ENCODE measurements around the gene CHMP1A. TPM values are rescaled to one million over a fixed set of nuclear protein-coding genes. Genes with fewer than 3 reads are reported as not detected.
"Not testable (repeated sequence)": the region's sequence is repeated elsewhere in the genome, so short reads cannot be mapped to it uniquely, and the experiment has no call there.

CHMP1A gene
- total RNA-seq, 1 donor from 2014 or later: 80.0 TPM

DNA sequence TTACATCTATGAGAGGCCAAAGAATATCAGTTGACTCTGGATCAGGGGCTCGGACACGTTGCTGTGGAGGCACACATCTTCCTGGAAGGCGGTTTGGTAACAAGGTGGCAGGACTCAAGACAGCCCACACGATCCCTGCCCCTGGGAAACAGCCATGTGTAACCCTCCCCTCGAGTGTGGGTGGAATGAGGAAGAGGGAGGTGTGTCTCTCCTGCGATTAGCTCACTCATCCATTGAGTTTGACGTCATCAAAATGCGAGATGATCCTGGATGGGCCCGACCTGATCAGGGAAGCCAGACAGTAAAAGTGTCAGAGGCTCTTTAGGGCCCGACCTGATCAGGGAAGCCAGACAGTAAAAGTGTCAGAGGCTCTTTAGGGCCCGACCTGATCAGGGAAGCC is 6.7 kb upstream of the CHMP1A start:
- H3K27me3 Mint-ChIP-seq (ENCODE audit: low read depth); intact Hi-C loops (cut with micrococcal nuclease): not testable (repeated sequence)

DNA sequence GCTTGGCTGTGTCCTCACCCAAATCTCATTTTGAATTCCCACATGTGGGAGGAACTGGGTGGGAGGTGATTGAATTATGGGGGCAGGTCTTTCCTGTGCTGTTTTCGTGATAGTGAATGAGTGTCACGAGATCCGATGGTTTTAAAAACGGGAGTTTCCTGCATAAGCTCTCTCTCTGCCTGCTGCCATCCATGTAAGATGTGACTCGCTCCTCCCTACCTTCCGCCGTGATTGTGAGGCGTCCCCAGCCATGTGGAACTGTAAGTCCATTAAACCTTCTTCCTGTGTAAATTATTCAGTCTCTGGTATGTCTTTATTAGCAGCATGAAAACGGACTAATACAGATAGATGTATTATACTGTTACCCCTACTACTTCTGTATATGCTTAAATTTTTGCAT is 3.7 kb upstream of the CHMP1A start:
- Mint-ChIP-seq H3K4me3 (ENCODE audit: low read depth) (no peak overlapping the region), H3K4me1 (ENCODE audit: low read depth) (peaks cover 11% of the 10 kb centered on the region), H3K27me3 (ENCODE audit: low read depth) (no peaks in the 10 kb centered on the region), H3K27ac (no peak overlapping the region), H3K9me3 (no peaks in the 10 kb centered on the region), H3K36me3 (ENCODE audit: low read depth) (peaks cover 43% of the 10 kb centered on the region)
- intact Hi-C loops (cut with micrococcal nuclease): no loop called here
- no peak for DNase-seq (ENCODE audit: low spot score)

More for the DNA sequence above, 6.7 kb upstream of the CHMP1A start:
- not testable (repeated sequence) for DNase-seq (ENCODE audit: low spot score); H3K4me3 Mint-ChIP-seq (ENCODE audit: low read depth); H3K27ac Mint-ChIP-seq; H3K9me3 Mint-ChIP-seq; H3K4me1 Mint-ChIP-seq (ENCODE audit: low read depth)
- H3K36me3 Mint-ChIP-seq (ENCODE audit: low read depth): peaks cover 41% of the 10 kb centered on the region

DNA sequence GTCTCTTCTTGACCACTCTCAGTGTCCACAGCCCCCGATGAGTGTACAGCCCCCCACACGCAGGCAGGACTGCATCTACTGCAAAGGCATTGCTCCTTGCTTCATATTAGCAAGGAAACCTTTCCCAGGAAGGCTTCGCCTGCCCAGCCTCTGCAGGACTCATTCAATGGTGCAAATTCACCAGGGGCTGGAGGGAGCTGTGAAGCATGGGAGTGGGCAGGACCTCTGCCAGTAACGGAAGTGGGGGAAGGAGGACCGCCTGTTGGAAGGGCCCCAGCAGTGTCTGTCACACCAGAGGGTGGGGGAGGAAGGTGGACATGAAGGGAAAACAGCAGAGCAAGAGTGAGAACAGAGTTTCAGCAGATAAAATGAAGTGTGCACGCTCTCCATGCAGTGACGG is 2.6 kb upstream of the CHMP1A start:
- Mint-ChIP-seq H3K4me3 (ENCODE audit: low read depth) (no peak overlapping the region), H3K27me3 (ENCODE audit: low read depth) (no peaks in the 10 kb centered on the region), H3K9me3 (no peaks in the 10 kb centered on the region), H3K4me1 (ENCODE audit: low read depth) (peaks cover 13% of the 10 kb centered on the region), H3K36me3 (ENCODE audit: low read depth) (peaks cover 50% of the 10 kb centered on the region), H3K27ac (no peak overlapping the region)
- intact Hi-C loops (cut with micrococcal nuclease): no loop called here
- DNase-seq (ENCODE audit: low spot score): no peak

DNA sequence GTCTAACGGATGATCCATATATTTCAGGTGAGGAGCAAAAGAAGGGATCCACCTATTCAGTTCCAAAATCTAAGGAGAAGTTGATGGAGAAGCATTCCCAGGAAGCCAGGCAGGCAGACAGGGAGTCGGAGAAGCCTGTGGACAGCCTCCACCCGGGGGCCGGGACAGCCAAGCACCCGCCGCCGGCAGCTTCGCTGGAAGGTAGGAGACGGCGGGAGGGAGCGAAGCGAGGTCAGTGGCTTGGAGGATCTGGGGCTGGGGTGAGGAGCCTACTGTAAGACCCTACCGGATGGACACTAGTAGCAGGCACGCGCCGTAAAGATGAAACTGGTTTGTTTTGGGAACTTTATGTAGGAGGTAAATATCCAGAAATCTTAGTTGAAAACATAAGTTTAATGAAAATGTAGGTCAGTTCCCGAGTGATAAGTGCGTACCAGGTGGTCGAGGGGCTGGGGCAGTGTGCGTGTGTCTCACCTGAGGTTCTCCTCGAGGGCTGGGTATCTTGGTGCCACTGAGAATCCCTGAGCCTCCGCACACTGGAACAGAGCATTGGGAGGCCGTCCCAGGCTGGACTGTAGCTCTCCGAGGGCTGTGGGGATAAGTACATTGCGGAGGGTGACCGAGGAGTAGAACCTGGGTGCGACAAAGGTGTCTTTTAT is 842 bp upstream of the CHMP1A start:
- Mint-ChIP-seq H3K27ac (peak overlapping the region; percentile 89), H3K4me3 (ENCODE audit: low read depth) (peak overlapping the region; percentile 92), H3K4me1 (ENCODE audit: low read depth) (peaks cover 15% of the 10 kb centered on the region), H3K27me3 (ENCODE audit: low read depth) (no peaks in the 10 kb centered on the region), H3K36me3 (ENCODE audit: low read depth) (peaks cover 47% of the 10 kb centered on the region), H3K9me3 (no peaks in the 10 kb centered on the region)
- peak; percentile 20 for DNase-seq (ENCODE audit: low spot score)
- intact Hi-C loops (cut with micrococcal nuclease): loop anchor here (5.0 kb wide), 1 partner anchor 96 kb away; the partner anchor contains the start of gene RPL13

DNA sequence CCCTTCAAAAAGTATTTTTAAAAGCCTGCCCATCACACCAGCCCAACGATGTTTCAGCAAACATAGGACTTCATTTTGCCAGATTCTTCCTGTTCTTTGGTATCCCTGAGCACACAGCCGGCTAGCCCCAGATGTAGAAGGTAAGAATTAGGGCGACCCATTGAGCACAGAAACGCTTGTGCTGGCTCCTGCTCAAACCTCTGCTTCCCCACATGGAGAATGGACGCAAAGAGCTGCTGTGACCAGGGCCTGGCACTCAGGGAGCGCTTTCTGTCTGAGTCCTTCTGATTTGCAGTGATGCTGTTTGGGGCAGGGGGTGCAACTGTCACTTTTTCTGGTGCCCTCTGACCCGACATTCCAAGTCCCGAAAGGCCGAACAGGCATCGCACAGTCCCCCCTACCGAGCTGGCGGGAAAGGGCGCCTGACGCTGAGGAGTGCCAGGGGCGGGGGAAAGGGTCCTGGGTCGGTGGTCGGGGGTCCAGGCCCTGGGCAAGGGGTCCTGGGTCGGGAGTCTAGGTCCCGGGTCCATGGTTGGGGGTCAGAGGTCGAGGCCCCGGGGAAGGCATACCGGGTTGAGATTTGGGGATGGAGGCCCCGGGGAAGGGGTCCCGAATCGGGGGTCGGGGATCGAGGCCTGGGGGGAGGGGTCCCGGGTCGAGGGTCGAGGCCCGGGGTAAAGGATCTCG is 930 bp downstream of the CHMP1A start:
- no peaks in the 10 kb centered on the region for H3K27me3 Mint-ChIP-seq (ENCODE audit: low read depth)
- H3K4me1 Mint-ChIP-seq (ENCODE audit: low read depth): peaks cover 15% of the 10 kb centered on the region
- peak overlapping the region; percentile 75 for H3K27ac Mint-ChIP-seq
- peak overlapping the region; percentile 92 for H3K4me3 Mint-ChIP-seq (ENCODE audit: low read depth)
- no peaks in the 10 kb centered on the region for H3K9me3 Mint-ChIP-seq
- no peak for DNase-seq (ENCODE audit: low spot score)
- H3K36me3 Mint-ChIP-seq (ENCODE audit: low read depth): peaks cover 41% of the 10 kb centered on the region
- intact Hi-C loops (cut with micrococcal nuclease): loop anchor here (5.0 kb wide), 1 partner anchor 94 kb away; the partner anchor contains the start of gene RPL13

DNA sequence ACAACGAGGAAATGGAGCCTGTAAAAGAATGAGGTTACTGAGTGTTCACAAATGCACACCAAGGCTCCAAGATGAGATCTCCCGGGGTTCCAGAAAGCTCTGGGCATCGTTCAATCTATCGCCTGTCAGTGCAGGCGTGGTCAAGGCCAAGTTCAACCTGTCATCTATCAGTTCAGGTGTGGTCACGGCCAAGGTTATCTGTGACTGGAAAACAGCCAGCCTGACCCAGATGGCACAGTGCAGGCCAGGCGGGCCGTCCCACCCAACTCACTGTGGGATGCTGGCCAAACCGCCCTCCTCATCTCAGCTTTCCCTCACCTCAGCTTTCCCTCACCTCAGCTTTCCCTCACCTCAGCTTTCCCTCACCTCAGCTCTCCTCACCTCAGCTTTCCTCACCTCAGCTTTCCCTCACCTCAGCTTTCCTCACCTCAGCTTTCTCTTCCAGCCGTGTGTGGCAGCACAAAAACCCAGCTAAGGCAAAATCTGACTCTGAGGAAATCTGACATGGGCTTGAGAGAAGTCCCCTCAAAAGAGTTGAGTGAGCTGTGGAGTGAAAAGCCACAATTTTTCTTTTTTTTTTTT is 2.4 kb downstream of the CHMP1A start:
- peaks cover 15% of the 10 kb centered on the region for H3K4me1 Mint-ChIP-seq (ENCODE audit: low read depth)
- no peak overlapping the region for H3K27ac Mint-ChIP-seq
- no peaks in the 10 kb centered on the region for H3K27me3 Mint-ChIP-seq (ENCODE audit: low read depth)
- H3K4me3 Mint-ChIP-seq (ENCODE audit: low read depth): no peak overlapping the region
- H3K9me3 Mint-ChIP-seq: no peaks in the 10 kb centered on the region
- intact Hi-C loops (cut with micrococcal nuclease): loop anchor here (5.0 kb wide), 1 partner anchor 93 kb away; the partner anchor contains the start of gene RPL13
- no peak for DNase-seq (ENCODE audit: low spot score)
- H3K36me3 Mint-ChIP-seq (ENCODE audit: low read depth): peaks cover 29% of the 10 kb centered on the region

DNA sequence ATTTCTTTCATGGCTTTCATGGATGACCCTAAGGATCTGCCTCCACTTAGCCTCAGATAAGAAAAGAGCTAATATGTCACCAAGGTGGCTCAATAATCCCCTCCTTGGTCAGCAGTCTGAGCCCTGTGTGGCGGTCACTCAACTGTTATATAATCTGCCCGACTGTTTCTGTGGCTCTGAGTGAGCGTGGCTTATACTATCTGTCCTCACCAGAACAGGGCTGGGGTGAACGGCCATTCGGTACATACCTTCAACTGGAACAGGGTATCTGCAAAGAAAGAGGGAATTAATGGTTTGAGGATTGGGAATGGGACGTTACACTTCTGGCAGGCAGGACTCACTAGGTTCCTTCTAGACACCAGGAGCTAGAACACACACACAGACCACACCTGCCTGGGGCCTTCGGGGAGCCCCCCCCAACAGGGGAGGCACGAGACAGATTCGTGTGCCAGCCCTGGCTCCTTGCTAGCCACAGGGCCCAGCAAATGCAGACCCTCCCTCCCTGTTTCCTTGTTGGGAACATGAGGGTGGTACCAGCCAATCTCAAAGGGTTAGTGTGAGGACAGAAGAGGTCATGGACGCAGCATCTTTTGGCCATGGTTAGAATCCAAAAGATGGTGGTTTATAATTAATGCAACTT is 3.7 kb downstream of the CHMP1A start:
- peak overlapping the region; percentile 36 for H3K4me3 Mint-ChIP-seq (ENCODE audit: low read depth)
- no peak overlapping the region for H3K27ac Mint-ChIP-seq
- no peaks in the 10 kb centered on the region for H3K27me3 Mint-ChIP-seq (ENCODE audit: low read depth)
- H3K36me3 Mint-ChIP-seq (ENCODE audit: low read depth): peaks cover 35% of the 10 kb centered on the region
- DNase-seq (ENCODE audit: low spot score): no peak
- intact Hi-C loops (cut with micrococcal nuclease): no loop called here
- no peaks in the 10 kb centered on the region for H3K9me3 Mint-ChIP-seq
- peaks cover 15% of the 10 kb centered on the region for H3K4me1 Mint-ChIP-seq (ENCODE audit: low read depth)

DNA sequence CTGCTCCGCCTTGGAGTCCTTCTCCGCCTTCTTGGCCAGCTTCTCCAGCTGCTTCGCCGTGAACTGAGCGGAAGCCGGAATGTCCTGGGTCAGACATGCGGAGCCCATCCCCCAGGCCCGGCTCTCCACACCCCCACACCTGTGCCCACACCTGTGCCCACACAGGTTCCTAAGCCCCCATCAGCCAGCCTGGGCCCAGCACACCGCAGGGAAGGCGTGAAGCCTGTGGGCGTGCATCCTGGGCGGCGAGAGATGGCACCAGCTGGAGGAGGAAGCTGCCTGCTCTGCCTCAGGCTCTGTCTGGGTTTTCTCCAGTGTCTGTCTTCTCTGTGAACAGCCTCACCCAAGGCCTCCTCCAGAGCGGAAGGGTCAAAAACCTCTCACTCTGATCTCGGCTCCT is 5.9 kb downstream of the CHMP1A start:
- no peaks in the 10 kb centered on the region for H3K9me3 Mint-ChIP-seq
- H3K4me1 Mint-ChIP-seq (ENCODE audit: low read depth): peaks cover 8% of the 10 kb centered on the region

DNA sequence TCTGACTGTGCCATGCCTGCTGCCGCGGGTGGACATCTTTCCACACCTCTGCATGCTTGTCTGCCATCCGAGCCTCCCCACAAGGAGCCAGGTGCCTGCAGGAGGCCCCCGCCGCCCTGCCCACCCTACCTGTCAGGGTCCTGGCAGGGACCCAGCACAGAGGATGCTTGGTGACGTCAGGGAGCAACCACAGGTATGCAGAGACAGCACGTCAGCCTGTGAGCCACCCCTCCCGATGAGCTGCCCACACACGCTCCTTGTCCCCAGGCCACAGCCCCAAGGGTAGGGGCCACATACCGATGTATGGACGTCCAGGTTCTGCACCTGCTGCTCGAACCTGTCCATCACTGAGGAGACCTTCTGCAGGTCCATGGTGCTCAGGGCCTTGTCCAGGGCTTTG is 10.6 kb downstream of the CHMP1A start:
- H3K36me3 Mint-ChIP-seq (ENCODE audit: low read depth): peaks cover 36% of the 10 kb centered on the region
- intact Hi-C loops (cut with micrococcal nuclease): no loop called here
- no peak for DNase-seq (ENCODE audit: low spot score)
- H3K4me3 Mint-ChIP-seq (ENCODE audit: low read depth): no peak overlapping the region
- no peaks in the 10 kb centered on the region for H3K9me3 Mint-ChIP-seq
- H3K4me1 Mint-ChIP-seq (ENCODE audit: low read depth): no peaks in the 10 kb centered on the region
- no peaks in the 10 kb centered on the region for H3K27me3 Mint-ChIP-seq (ENCODE audit: low read depth)
- no peak overlapping the region for H3K27ac Mint-ChIP-seq

More for the DNA sequence above, 5.9 kb downstream of the CHMP1A start:
- DNase-seq (ENCODE audit: low spot score): no peak
- intact Hi-C loops (cut with micrococcal nuclease): no loop called here
- Mint-ChIP-seq H3K36me3 (ENCODE audit: low read depth) (peaks cover 40% of the 10 kb centered on the region), H3K27ac (no peak overlapping the region), H3K4me3 (ENCODE audit: low read depth) (no peak overlapping the region), H3K27me3 (ENCODE audit: low read depth) (no peaks in the 10 kb centered on the region)

DNA sequence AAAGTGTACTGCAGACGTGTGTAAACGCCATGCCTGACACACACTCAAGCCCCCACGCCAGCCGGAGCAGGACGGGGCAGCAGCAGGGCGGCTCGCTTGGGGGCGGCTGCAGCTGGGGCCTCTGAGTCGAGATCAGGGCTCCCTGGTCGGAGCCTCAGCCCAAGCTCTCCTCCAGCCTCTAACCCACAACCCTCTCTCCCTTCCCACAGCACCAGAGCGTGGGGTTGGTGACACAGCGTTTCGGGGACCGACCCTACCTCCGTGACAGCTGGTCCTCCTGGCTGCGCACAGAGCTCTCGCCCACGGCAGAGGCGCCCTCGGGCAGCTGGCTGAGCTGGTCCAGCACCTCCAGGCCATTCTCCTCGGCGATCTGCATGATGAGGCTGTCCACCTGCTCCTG is 11.2 kb downstream of the CHMP1A start:
- Mint-ChIP-seq H3K4me3 (ENCODE audit: low read depth) (no peak overlapping the region), H3K4me1 (ENCODE audit: low read depth) (no peaks in the 10 kb centered on the region), H3K36me3 (ENCODE audit: low read depth) (peaks cover 36% of the 10 kb centered on the region), H3K27ac (no peak overlapping the region), H3K27me3 (ENCODE audit: low read depth) (no peaks in the 10 kb centered on the region), H3K9me3 (no peaks in the 10 kb centered on the region)
- DNase-seq (ENCODE audit: low spot score): no peak
- intact Hi-C loops (cut with micrococcal nuclease): no loop called here

DNA sequence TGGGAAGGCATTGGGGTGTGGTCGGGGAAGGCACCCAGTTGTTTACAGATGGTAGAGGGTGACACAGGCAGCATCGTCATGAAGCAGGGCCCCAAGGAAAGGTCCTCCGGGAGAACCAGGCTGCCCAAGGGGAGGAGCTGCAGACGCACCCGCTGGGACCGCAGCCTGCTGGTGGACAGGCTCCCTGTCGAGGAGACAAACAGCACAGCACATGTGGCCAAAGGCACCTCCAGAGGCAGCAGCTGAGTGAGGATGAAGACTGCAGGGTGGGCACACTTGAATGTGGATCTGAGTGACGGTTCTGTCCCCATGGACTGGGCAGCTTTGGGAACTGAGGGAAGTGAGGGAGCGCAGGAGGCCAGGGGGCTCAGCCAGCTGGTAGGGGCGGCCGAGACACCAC is 12.4 kb downstream of the CHMP1A start:
- H3K36me3 Mint-ChIP-seq (ENCODE audit: low read depth): peaks cover 34% of the 10 kb centered on the region
- intact Hi-C loops (cut with micrococcal nuclease): no loop called here
- H3K4me3 Mint-ChIP-seq (ENCODE audit: low read depth): no peak overlapping the region
- H3K27ac Mint-ChIP-seq: no peak overlapping the region
- DNase-seq (ENCODE audit: low spot score): no peak
- no peaks in the 10 kb centered on the region for H3K27me3 Mint-ChIP-seq (ENCODE audit: low read depth)
- peaks cover 7% of the 10 kb centered on the region for H3K4me1 Mint-ChIP-seq (ENCODE audit: low read depth)
- no peaks in the 10 kb centered on the region for H3K9me3 Mint-ChIP-seq

DNA sequence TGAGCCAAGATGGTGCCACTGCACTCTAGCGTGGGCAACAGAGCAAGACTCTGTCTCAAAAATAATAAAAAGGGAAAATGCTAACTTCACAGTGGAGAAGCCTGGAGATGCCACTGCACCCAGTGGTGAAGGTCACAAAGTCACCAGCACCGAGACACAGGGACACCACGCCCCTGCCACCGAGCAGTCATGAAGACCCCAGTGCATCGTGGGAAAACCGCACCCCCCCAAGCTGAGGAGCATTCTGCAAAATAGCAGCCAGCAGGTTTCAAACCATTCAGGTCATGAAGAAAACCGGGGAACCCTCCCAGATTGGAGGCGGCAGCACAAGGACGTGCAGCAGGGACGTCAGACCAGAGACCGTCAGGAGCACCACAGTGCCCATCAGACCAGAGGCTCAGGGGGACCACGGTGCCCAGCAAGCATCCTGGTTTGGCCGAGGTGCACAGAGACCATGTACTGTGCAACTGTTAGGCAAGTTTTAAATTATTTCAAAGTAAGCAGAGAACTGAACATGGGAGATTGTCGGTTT is 13.7 kb downstream of the CHMP1A start:
- intact Hi-C loops (cut with micrococcal nuclease): no loop called here
- DNase-seq (ENCODE audit: low spot score): no peak
- Mint-ChIP-seq H3K27me3 (ENCODE audit: low read depth) (no peaks in the 10 kb centered on the region), H3K9me3 (no peaks in the 10 kb centered on the region), H3K4me1 (ENCODE audit: low read depth) (peaks cover 7% of the 10 kb centered on the region), H3K27ac (no peak overlapping the region), H3K4me3 (ENCODE audit: low read depth) (no peak overlapping the region), H3K36me3 (ENCODE audit: low read depth) (peaks cover 26% of the 10 kb centered on the region)

Measured in activated T-helper 2 cell treated with anti-CD3 and anti-CD28 coated beads, Interferon-gamma antibody, Interleukin-2, Interleukin-4, amounts not matched to agents 10 μg/mL and 5 μg/mL and 100 μg/mL, durations not matched to agents 14 hours and 24 hours and 36 hours (primary cell).